Measurements from ENCODE around the gene SLC22A8.

GRCh38 chr11:62994775-62995174 is 20.9 kb downstream of the SLC22A8 start:
- TF ChIP-seq POLR2A (IDR thresholded peaks at IDR 0.05) = no peak
- no peak for TF ChIP-seq CTCF (IDR thresholded peaks at IDR 0.05)

Data from esophagus squamous epithelium (tissue), 4 donors.